NCI-H526 (cell line): ENCODE results near the gene RAB33B.
A peak's percentile ranks its signal among the peaks of the same experiment; 100 is the strongest.
"Not testable (repeated sequence)": the region's sequence is repeated elsewhere in the genome, so short reads cannot be mapped to it uniquely, and the experiment has no call there.

ENCODE experiments used
- DNase-seq, 2 experiments: peaks; one replicate each; lab custom pipeline; 2025; lab: John Stamatoyannopoulos, UW

Gene RAB33B

DNA sequence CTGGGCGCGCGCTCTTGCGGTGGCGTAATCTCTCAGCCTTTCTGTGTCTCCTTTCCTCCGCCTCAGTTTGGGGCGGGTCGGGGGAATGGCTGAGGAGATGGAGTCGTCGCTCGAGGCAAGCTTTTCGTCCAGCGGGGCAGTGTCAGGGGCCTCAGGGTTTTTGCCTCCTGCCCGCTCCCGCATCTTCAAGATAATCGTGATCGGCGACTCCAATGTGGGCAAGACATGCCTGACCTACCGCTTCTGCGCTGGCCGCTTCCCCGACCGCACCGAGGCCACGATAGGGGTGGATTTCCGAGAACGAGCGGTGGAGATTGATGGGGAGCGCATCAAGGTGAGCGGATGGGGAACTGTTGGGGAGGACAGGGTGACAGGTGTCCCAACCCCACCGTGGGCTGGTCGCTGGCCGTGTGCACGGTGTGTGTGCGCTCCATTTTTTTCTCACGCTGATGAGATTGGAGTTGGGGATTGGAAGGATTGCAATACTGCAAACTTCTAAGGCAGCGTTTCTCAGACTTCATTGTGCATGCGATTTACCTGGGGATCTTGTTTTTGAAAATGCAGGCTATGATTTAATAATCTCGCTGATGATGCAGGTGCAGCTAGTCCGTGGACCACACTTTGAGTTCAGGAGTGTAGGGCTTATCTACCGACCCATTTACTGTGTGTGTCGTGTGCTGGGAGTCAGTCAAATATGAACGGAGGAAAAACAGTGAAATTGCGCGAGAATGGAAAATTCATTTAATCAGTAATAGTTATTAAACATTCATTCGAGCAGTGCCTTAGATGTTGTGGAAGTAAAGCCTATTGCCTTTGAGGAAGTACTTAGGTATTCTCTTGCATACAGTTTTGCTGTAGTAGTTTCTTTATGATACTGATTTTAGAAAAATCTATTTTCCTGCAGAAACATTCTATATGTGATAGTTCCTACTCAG is at the start of gene RAB33B:
TSS of gene RAB33B (plus strand) at position 11 of the 935 bp plus-strand sequence. CDS start at position 86, 75 bp downstream.
- DNase-seq: peak in 1 of 2 experiments; percentile 75

DNA sequence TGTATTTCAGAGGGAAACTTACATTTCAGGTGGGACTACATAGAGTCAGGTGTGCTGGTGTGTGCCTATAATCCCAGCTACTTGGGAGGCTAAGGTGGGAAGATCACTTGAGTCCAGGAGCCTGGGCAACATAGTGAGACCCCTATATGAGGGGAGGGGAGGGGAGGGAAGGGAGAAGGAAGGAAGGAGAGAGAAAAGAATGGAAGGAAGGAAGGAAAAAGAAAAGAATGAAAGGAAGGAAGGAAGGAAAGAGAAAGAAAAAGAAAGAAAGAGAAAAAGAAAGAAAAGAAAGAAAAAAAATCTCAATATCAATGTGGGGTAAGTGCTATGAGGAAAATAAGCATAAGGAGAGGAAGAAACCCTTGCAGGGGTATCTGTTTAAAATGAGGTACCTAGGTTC is 43.6 kb upstream of the RAB33B start:
- no peak for DNase-seq

DNA sequence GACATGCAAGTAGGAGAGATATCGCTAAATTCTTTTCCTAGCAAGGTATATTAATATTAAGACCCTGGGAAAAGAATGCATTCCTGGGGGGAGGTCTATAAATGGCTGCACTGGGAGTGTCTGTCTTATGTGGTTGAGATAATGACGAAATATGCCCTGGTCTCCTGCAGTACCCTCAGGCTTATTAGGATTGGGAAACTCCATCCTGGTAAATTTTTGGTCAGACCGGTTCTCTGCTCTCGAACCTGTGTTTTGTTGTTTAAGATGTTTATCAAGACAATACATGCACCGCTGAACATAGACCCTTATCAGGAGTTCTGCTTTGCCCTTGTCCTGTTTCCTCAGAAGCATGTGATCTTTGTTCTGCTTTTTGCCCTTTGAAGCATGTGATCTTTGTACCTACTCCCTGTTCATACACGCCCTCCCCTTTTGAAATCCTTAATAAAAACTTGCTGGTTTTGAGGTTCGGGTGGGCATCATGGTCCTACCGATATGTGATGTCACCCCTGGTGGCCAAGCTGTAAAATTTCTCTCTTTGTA is 39.2 kb upstream of the RAB33B start:
- DNase-seq: peak in 1 of 2 experiments; percentile 2

DNA sequence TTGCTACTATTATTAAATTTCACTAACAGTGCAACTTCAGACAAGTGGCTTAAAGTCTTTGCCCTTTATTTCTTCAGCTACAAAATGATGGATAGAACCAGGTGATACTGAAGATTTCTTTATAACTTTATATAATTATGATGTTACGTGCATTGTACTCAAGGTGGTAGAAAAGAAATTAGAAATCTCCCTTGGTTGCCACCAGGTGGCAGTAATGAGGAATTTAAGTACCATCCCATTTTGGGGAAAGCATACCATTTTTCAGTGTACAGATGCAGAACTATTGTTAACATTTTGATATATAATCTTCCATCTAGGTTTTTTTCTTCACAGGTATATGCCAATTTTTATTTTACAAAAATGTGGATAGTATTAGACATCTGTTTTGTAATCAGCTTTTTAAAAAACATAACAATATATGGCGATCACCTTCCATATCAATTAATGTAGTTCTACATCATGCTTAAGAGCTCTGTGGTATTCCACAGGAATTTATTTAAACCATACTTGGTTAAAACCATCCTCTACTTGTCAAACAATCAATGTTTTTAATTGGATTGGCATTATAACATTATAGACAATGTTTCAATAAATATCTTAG is 37.7 kb upstream of the RAB33B start:
- DNase-seq: peak in 1 of 2 experiments; percentile 49

DNA sequence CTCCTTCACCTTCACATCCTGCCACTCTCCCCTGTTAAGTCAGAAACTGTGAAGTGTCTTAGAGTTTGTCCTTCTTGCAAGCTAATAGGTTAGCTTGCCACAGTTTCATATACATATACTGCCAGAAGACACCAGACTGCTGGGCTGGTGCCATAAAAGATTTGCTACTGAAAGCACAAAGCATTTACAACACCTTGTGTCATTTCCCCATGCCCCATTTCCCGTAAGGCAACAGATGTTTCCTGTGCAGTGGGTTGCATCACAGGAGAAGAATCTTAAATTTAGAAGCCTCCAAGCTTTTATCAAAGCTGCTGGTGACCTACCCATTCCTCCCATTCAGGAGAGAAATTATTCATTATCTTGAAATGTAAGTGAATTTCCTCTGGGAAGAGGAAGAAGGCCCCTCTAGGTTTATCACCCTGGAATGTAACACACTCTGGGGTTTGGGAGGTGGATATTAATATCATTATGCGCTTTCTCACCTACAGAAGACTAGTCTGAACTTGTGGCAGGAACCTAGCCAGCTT is 34.5 kb upstream of the RAB33B start:
- DNase-seq: no peak

DNA sequence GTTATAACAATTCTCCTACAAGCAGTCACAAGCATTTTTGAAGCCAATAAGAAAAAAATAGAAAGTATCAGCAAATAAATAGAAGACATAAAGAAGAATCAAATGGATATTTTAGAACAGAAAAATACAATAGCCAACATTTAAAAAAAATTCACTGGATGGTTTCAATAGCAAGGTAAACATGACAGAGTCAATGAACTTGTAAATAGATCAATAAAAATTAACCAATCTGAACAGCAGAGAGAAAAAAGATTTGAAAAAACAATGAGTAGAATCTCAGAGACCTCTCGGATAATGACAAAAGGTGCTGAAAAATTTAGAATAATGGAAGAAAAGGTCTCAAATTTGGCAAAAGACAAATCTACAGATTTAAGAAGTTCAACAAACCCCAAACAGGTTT is 33.3 kb upstream of the RAB33B start:
- no peak for DNase-seq

DNA sequence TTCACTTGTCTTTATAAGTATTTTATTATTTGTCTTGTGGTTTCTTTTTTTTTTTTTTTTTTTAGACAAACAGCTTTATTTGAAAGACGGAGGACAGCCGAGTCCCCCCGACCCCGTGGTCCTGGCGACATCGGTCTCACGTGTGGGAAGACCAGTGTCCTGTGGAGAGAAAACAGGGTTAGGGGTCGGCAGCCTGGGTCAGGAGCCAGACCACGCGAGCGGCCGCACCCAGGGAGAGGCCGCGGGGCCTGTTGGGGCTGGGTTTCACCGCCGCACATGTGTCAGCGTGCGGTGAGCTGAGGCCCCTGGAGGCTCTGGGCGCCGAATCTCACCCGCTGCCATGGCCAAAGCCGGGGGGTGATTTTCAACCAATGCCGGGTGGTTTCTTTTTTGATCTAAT is 17.8 kb upstream of the RAB33B start:
- DNase-seq: no peak

DNA sequence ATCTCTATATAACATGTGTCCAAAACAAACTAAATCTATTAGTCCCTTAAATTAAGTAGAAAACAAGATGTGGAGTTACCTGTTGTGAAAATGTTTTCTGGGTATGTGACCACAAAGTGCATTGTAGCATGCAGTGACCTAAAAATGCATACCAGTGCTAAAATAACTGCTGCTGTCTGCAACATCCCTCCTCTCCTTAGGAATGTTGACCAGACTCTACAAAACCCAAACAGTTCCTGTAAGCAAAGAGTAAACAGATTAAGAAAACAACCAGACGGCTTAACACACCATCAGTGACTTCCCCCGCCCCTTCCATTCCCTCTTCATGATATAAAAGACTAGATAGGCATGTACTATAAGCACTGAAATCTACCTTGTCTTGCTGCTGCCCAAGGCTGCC is 15.8 kb upstream of the RAB33B start:
- DNase-seq: no peak

DNA sequence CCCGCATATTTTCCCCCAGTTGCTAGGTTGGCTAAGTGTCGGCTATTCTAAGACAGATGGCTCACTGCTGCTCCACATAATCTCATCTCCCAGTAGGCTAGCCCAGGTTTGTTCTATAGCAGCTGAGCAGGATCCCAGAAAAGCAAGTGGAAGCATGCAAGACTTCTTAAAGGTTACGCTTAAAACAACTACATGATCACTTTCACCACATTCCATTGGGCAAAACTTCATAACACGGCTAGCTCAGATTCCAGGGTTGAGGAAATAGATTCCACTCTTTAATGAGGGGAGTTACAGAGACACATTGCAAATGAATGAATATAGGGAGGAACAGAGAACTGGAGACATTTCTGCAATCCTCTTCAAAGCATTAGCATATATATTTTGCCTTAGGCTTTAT is 12.9 kb upstream of the RAB33B start:
- DNase-seq: no peak

DNA sequence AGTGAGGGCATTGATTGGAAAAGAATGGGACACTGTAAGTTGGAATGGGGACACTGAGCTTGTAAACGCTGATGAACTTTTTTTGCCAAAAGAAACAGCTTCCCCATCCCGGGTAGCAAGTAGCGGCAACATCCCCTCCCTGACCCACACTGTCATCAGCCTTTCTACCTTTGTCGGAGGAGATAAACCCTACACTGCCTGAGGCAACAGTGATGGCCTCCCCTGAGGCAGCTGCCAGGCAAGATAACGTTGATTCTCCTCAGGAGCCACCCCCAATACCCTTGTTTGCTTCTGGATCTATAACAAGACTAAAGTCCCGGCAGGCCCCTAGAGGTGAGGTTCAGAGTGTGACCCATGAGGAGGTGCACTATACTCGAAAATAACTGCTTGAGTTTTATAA is 10.3 kb upstream of the RAB33B start:
- no peak for DNase-seq

DNA sequence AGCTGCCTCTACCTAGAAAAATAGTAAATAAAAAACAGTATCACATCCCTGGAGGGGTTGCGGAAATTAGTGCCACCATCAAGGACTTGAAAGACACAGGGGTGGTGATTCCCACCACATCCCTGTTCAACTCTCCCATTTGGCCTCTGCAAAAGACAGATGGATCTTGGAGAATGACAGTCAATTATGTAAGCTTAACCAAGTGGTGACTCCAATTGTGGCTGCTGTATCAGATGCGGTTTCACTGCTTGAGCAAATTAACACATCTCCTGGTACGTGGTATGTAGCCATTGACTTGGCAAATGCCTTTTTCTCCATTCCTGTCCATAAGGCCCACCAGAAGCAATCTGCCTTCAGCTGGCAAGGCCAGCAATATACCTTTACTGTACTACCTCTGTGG is 9.0 kb upstream of the RAB33B start:
- DNase-seq: not testable (repeated sequence)

DNA sequence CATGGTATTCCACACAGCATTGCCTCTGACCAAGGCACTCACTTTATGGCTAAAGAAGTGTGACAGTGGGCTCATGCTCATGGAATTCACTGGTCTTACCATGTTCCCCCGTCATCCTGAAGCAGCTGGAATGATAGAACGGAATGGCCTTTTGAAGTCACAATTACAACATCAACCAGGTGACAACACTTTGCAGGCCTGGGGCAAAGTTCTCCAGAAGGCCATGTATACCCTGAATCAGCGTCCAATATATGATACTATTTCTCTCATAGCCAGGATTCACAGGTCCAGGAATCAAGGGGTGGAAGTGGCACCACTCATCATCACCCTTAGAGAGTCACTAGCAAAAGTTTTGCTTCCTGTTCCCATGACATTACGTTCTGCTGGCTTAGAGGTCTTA is 6.8 kb upstream of the RAB33B start:
- DNase-seq: not testable (repeated sequence)

DNA sequence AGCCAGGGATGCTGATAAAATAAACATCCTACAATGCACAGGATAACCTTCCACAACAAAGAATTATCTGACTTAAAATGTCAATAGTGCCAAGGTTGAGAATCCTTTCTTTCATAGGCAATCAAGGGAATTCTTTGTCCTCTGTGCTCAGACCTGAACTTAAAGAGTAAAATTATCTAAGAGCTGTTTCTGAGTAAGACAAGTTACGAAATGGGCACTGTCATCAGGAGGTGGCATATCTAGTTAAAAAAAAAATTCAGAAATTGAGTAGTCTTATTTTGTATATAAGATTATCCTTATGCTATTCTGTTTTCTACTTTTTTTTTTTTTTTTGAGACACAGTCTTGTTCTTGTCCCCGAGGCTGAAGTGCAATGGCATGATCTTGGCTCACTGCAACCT is 3.3 kb upstream of the RAB33B start:
- no peak for DNase-seq

DNA sequence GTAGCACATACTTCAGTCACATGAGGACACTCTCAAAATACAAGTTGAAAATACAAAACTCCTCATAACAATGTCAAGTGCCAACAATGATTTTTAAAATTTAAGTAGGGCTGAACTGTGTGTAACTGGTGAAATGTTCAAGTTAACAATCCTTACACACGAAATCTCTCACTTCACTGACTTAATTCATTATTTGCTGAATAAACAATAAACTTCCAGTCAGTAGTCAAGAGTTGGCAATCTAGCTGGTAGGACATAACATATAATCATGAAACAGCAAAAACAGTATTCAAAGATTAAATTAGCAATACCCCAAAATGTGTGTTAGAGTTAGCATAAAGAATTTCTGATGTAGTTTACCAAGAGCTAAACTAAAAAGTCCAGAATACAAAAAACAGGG is 1.9 kb upstream of the RAB33B start:
- no peak for DNase-seq

DNA sequence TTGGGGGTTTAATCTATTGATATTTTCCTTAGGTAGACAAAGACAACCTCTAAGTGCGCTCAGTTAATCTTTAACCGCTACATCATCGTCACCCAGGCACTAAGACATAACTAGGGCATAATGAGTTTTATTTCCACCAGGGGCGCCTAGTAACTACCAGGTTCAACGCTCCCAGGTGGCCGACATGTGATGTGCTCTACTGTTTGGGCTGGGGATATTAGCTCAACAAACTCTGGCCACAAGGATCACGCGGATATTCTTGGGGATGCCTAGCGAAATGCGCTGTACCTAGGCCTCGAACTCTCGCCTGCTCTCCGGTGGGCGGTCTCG is 915 bp upstream of the RAB33B start:
- DNase-seq: peak; percentile 88 to 92

DNA sequence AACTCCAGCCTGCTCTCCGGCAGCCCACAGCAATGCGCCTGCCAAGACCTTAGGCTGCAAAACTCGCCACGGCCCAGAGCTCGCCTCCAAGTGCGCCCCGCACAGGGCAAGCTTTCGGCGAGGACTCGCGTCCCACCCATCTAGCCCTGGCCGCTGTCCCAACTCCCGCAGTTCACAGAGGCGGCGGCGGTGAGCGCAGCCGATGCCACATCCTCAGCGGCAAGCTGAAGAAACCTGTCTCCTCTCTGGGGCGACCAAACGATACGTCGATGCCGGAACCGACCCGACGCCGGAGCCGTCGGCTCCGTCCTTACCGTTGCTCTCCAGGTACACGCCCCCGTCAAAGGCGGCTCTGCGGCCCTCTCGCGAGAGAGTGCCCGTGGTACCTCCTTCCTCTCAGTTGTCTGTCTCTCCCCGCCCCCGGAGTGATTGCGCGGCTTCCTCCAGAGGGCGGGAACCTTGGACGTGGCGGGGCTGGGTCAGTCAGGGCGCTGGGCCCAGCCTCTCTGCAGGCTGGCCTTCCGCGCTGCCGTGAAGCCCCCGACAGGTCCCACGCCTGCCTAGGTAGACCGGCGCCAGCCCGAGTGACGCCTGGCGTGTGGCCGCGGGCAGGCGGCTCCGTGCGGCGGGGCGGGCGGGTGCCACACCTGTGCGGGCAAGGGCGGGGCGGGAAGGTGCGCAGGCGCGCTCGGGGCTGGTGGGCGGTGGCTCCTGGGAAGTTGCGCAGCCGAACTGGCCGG is 380 bp upstream of the RAB33B start:
- DNase-seq: peak; percentile 96 to 99

DNA sequence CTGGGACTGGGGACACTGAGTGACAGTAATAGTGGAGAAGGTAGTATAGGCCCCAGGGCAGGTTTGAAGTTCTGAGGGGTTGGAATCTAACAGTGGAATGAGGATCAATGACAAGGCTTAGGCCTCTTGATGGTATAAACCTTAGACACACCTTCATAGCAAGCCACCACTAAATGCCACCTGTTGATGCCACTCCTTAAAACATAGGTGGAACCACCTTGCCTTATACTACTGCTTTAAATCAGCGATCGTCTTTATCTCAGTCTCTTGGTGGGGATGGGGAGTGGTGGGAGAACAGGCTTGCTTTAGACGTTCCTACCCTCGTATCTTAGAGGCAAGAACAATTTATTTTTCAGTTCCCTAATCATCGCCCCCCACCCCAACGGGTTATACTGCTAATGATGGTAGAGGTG is 1.2 kb downstream of the RAB33B start:
- peak; percentile 26 to 41 for DNase-seq

DNA sequence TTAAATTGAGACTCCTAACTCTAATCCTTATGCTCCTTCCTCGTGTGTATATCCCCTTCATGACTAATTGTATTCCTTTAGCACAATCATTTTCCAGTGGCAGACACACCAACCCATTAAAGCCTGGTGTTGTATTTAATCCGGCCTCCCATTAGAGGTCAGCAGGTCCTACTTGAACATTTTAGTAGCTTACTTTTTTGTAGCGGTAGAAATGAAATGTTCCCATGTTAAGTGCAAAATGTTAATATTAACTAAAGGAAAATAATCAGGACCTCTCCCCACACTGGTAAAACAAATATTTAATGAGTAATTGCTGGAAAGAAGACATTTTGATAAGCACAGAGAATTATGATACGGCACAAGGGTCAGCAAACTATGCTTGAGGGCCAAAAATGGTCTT is 3.4 kb downstream of the RAB33B start:
- DNase-seq: peak; percentile 30 to 36

DNA sequence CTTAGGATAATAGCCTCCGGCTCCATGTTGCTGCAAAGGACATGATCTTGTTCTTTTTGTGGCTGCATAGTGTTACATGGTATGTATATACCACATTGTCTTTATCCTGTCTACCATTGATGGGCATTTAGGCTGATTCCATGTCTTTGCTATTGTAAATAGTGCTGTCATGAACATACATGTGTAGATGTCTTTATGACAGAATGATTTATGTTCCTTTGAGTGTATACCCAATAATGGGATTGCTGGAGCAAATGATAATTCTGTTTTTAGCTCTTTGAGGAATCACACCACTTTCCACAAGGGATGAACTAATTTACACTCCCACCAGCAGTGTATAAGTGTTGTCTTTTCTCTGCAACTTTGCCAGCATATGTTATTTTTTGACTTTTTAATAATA is 4.6 kb downstream of the RAB33B start:
- DNase-seq: peak; percentile 89 to 90

DNA sequence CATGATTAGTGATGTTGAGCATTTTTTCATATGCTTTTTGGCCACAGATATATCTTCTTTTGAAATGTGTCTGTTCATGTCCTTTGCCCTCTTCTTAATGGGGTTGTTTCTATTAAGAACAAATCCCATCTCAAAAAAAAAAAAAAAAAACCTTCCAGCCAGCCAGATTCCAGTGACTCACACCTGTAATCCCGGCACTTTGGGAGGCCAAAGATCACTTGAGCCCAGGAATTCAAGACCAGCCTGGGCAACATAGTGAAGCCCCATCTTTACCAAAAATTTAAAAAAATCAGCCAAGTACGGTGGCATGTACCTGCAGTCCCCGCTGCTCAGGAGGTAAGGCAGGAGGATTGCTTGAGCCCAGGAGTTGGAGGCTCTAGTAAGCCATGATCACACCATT is 5.1 kb downstream of the RAB33B start:
- peak in 1 of 2 experiments; percentile 4 for DNase-seq

DNA sequence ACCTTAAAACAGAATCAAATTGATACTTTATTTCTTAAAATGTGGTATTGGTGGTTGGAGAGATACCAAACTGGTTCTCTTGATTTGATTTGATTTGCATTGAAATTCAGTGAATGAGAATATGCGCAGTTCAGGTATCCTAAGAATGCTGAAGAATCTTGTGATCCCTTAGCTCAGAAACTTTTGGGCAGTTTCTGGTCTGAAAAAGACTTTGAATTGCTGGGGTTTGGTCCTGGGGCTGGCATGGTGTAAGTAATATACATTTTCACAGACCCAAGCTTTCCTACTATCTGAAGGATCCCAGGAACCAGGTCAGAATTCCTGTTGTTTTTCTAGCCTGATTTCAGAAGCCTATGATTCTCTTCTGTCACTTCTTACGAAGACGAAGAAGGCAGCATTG is 6.6 kb downstream of the RAB33B start:
- DNase-seq: no peak

DNA sequence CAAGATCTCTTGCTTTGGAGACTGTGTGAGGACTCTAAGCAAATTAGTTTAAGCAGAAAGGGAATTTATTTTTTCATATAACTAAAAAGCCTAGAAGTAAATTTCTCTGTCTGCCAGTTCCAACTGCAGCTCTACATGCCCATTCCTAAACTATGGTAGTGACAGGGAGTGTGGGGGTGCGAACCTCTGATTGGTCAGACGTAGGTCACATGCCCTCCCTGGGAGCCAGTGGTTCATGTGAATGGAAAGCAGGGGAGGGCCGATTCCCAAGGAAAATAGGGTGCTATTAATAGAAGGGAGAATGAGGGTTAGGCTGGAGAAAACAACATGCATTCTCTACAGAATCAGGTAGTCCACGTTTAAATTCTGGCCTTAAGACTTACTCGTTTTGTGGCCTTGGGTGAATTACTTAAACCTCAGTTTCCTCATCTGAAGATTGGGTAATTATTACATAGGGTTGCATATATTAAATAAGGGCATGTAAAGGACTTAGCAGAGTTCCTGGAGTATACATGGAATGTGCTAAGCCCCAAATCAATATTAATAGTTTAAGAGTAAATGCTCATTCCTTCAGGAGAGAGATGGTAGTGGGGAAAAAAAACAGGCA is 7.2 kb downstream of the RAB33B start:
- no peak for DNase-seq
